HFFc6 (cell line): ENCODE data around the gene ARHGAP4. TPM values are rescaled to one million over a fixed set of nuclear protein-coding genes. Genes with fewer than 3 reads are reported as not detected.

Experiments used
- DNase-seq: peaks from one replicate; pipeline ENCODE4 v3.0.0-alpha.2; 2018
- H3K27ac Mint-ChIP-seq: 2 replicates; pipeline ENCODE4 v1.8.0; 2020; ENCODE audit warnings: mild to moderate bottlenecking, mixed read lengths
- H3K27me3 Mint-ChIP-seq: 2 replicates; pipeline ENCODE4 v1.8.0; 2021; ENCODE audit warnings: mild to moderate bottlenecking, moderate library complexity, mixed read lengths; ENCODE audit not compliant: insufficient read depth
- H3K36me3 Mint-ChIP-seq: 2 replicates; pipeline ENCODE4 v1.8.0; 2021; ENCODE audit warnings: low read depth, mixed read lengths
- H3K4me1 Mint-ChIP-seq: 2 replicates; pipeline ENCODE4 v1.8.0; 2020; ENCODE audit warnings: low read depth, mixed read lengths
- H3K4me3 Mint-ChIP-seq: 2 replicates; pipeline ENCODE4 v1.8.0; 2020; ENCODE audit warnings: mild to moderate bottlenecking, moderate library complexity, mixed read lengths
- H3K9me3 Mint-ChIP-seq: 2 replicates; pipeline ENCODE4 v1.8.0; 2020; ENCODE audit warnings: mild to moderate bottlenecking, mixed read lengths
- CTCF ChIP-seq: fragments of 200-600 bp; sonication (generic); IDR thresholded peaks from 2 replicates; pipeline ENCODE4 v1.5.0; 2021; ENCODE audit warnings: antibody characterized with exemption, mild to moderate bottlenecking
- total RNA-seq, 6 experiments: library from RNA; stranded (reverse); fragmentation: NEBNext Ultra II Directional; extraction: Animal tissue kit (Norgen Biotek cat#: 25700); gene quantifications; 2 replicates in 1 of 6; 3 replicates in 5 of 6; pipeline ENCODE4 v1.2.3, GENCODE V29; 2021

Gene ARHGAP4
- total RNA-seq, 6 experiments from 2014 or later, result 0.18 to 0.63 (median 0.48) TPM

GRCh38 chrX:153951683-153952372 lies 25.8 kb upstream of the ARHGAP4 start:
- H3K27ac Mint-ChIP-seq, result no peak overlapping the region
- DNase-seq, result no peak
- no peak for TF ChIP-seq CTCF
- no peaks in the 10 kb centered on the region for H3K9me3 Mint-ChIP-seq
- peaks cover 6% of the 10 kb centered on the region for H3K27me3 Mint-ChIP-seq
- H3K4me1 Mint-ChIP-seq, result 0 out of 2 replicates have a peak, but pooled peaks cover 5% of the 10 kb centered on the region
- H3K36me3 Mint-ChIP-seq, result peaks cover 5% of the 10 kb centered on the region
- no peak overlapping the region for H3K4me3 Mint-ChIP-seq

GRCh38 chrX:153950127-153950526 lies 24.1 kb upstream of the ARHGAP4 start:
- Mint-ChIP-seq H3K9me3 (no peaks in the 10 kb centered on the region), H3K36me3 (peaks cover 5% of the 10 kb centered on the region), H3K27me3 (peaks cover 6% of the 10 kb centered on the region), H3K4me3 (no peak overlapping the region), H3K27ac (no peak overlapping the region), H3K4me1 (0 out of 2 replicates have a peak, but pooled peaks cover 5% of the 10 kb centered on the region)
- no peak for DNase-seq
- TF ChIP-seq CTCF, result no peak

GRCh38 chrX:153948847-153949805 lies 23.1 kb upstream of the ARHGAP4 start:
- H3K27me3 Mint-ChIP-seq, result peaks cover 2% of the 10 kb centered on the region
- no peak overlapping the region for H3K4me3 Mint-ChIP-seq
- no peak for TF ChIP-seq CTCF
- 0 out of 2 replicates have a peak, but pooled peaks cover 5% of the 10 kb centered on the region for H3K4me1 Mint-ChIP-seq
- H3K9me3 Mint-ChIP-seq, result no peaks in the 10 kb centered on the region
- no peak for DNase-seq
- H3K27ac Mint-ChIP-seq, result no peak overlapping the region
- H3K36me3 Mint-ChIP-seq, result peaks cover 5% of the 10 kb centered on the region

- no peaks in the 10 kb centered on the region for H3K9me3 Mint-ChIP-seq
- DNase-seq, result no peak
- no peak for TF ChIP-seq CTCF
- 0 out of 2 replicates have a peak, but pooled peaks cover 5% of the 10 kb centered on the region for H3K4me1 Mint-ChIP-seq
- H3K27me3 Mint-ChIP-seq, result no peaks in the 10 kb centered on the region; the same call in 1 of the 2 replicates
- no peak overlapping the region for H3K4me3 Mint-ChIP-seq
- no peak overlapping the region for H3K27ac Mint-ChIP-seq
- H3K36me3 Mint-ChIP-seq, result peaks cover 5% of the 10 kb centered on the region
These were observed 22.0 kb upstream of the ARHGAP4 start for GRCh38 chrX:153948002-153948466.

- Mint-ChIP-seq H3K36me3 (peaks cover 5% of the 10 kb centered on the region), H3K27ac (peak overlapping the region; percentile 72), H3K27me3 (no peaks in the 10 kb centered on the region; the same call in 1 of the 2 replicates), H3K4me3 (peak overlapping the region; percentile 47; the same call in 1 of the 2 replicates), H3K9me3 (no peaks in the 10 kb centered on the region), H3K4me1 (0 out of 2 replicates have a peak, but pooled peaks cover 5% of the 10 kb centered on the region)
- peak; percentile 65 for DNase-seq
- TF ChIP-seq CTCF, result peak; percentile 85
These were observed 21.1 kb upstream of the ARHGAP4 start for GRCh38 chrX:153947009-153947769.
